GF-D8 (cell line): ENCODE results near the gene PABPC4L.
"Not testable (repeated sequence)": the region's sequence is repeated elsewhere in the genome, so short reads cannot be mapped to it uniquely, and the experiment has no call there.

Experiments
- DNase-seq: peaks from one replicate; lab custom pipeline; 2025; lab: John Stamatoyannopoulos, UW

Gene PABPC4L

GRCh38 chr4:134201216-134202161, at the start of gene PABPC4L:
Gene PABPC4L, minus strand, starts transcription at chr4:134201789. Its CDS starts 770 bp downstream, at chr4:134201019.
- no peak for DNase-seq

GRCh38 chr4:134251322-134251721, 49.7 kb upstream of the PABPC4L start:
- no peak for DNase-seq

- DNase-seq: no peak
Measured at GRCh38 chr4:134243742-134244713, 42.4 kb upstream of the PABPC4L start.

GRCh38 chr4:134219043-134219442, 17.5 kb upstream of the PABPC4L start:
- DNase-seq: no peak

GRCh38 chr4:134216411-134216810, 14.8 kb upstream of the PABPC4L start:
- DNase-seq: no peak

- no peak for DNase-seq
Measured at GRCh38 chr4:134215620-134216344, 14.2 kb upstream of the PABPC4L start.

GRCh38 chr4:134207955-134208354, 6.4 kb upstream of the PABPC4L start:
- DNase-seq: not testable (repeated sequence)

GRCh38 chr4:134202166-134202956, 772 bp upstream of the PABPC4L start:
- DNase-seq: no peak

GRCh38 chr4:134200811-134201215, 776 bp downstream of the PABPC4L start:
- no peak for DNase-seq

- DNase-seq: no peak
Measured at GRCh38 chr4:134189949-134190348, 11.6 kb downstream of the PABPC4L start.

GRCh38 chr4:134189480-134189879, 12.1 kb downstream of the PABPC4L start:
- DNase-seq: no peak

- DNase-seq: no peak
Measured at GRCh38 chr4:134178706-134179105, 22.9 kb downstream of the PABPC4L start.

- DNase-seq: no peak
Measured at GRCh38 chr4:134174271-134174670, 27.3 kb downstream of the PABPC4L start.

GRCh38 chr4:134160211-134160610, 41.4 kb downstream of the PABPC4L start:
- no peak for DNase-seq

GRCh38 chr4:134154097-134154496, 47.5 kb downstream of the PABPC4L start:
- DNase-seq: no peak

- no peak for DNase-seq
Measured at GRCh38 chr4:134147941-134148340, 53.6 kb downstream of the PABPC4L start.
